HepG2 (cell line): ENCODE data around the gene TNFSF13B. TPM values are rescaled to one million over a fixed set of nuclear protein-coding genes. Genes with fewer than 3 reads are reported as not detected.

Experiments used
- AHDC1 ChIP-seq: sonication (generic); formaldehyde crosslinking; IDR thresholded peaks from 2 replicates; pipeline ENCODE4 v1.5.1; 2020; ENCODE audit warnings: mild to moderate bottlenecking, missing genetic modification reagents, borderline replicate concordance
- FOXK2 ChIP-seq: fragments of 450-650 bp; IDR thresholded peaks from 2 replicates; pipeline ENCODE4 v1.6.1; 2016
- FUBP1 ChIP-seq: sonication (generic); formaldehyde crosslinking; IDR thresholded peaks from 2 replicates; pipeline ENCODE4 v1.5.1; 2020; ENCODE audit warnings: missing genetic modification reagents, mild to moderate bottlenecking, borderline replicate concordance
- NFE2 ChIP-seq: sonication (generic); formaldehyde crosslinking; IDR thresholded peaks from 2 replicates; pipeline ENCODE4 v1.4.0; 2020; ENCODE audit warnings: missing genetic modification reagents
- POLR2AphosphoS5 ChIP-seq: IDR thresholded peaks from 2 replicates; pipeline ENCODE4 v1.6.1; 2012; ENCODE audit warnings: low read depth, low read length
- RERE ChIP-seq: IDR thresholded peaks from 2 replicates; pipeline ENCODE4 v1.6.1; 2016; ENCODE audit warnings: low read depth, missing genetic modification reagents, missing compliant biosample characterization
- SP2 ChIP-seq: sonication (generic); formaldehyde crosslinking; IDR thresholded peaks from 2 replicates; pipeline ENCODE4 v1.5.1; 2020; ENCODE audit warnings: mild to moderate bottlenecking, missing genetic modification reagents
- TARDBP ChIP-seq: sonication (generic); formaldehyde crosslinking; IDR thresholded peaks from 2 replicates; pipeline ENCODE4 v1.8.0; 2022; ENCODE audit warnings: mild to moderate bottlenecking, missing genetic modification reagents
- YEATS2 ChIP-seq: sonication (generic); formaldehyde crosslinking; IDR thresholded peaks from 2 replicates; pipeline ENCODE4 v1.4.0; 2020; ENCODE audit warnings: missing genetic modification reagents, borderline replicate concordance
- ZBTB44 ChIP-seq: sonication (generic); formaldehyde crosslinking; IDR thresholded peaks from 2 replicates; pipeline ENCODE4 v1.4.0; 2020; ENCODE audit warnings: missing genetic modification reagents
- ZNF121 ChIP-seq: sonication (generic); formaldehyde crosslinking; IDR thresholded peaks from 2 replicates; pipeline ENCODE4 v1.5.0; 2020; ENCODE audit warnings: mild to moderate bottlenecking, missing genetic modification reagents
- ZNF367 ChIP-seq: sonication (generic); formaldehyde crosslinking; IDR thresholded peaks from 2 replicates; pipeline ENCODE4 v1.4.0; 2020; ENCODE audit warnings: missing genetic modification reagents, borderline replicate concordance
- ZNF414 ChIP-seq: sonication (generic); formaldehyde crosslinking; IDR thresholded peaks from 2 replicates; pipeline ENCODE4 v1.5.0; 2020; ENCODE audit warnings: missing genetic modification reagents
- ZNF496 ChIP-seq: sonication (generic); formaldehyde crosslinking; IDR thresholded peaks from 2 replicates; pipeline ENCODE4 v1.8.1; 2023; ENCODE audit warnings: mild to moderate bottlenecking, moderate library complexity, missing genetic modification reagents; ENCODE audit not compliant: insufficient replicate concordance
- ZNF7 ChIP-seq: IDR thresholded peaks from 2 replicates; pipeline ENCODE4 v1.6.1; 2016; ENCODE audit warnings: missing biosample characterization, missing genetic modification reagents
- polyA plus RNA-seq, 8 experiments: library from polyadenylated mRNA; depleted of rRNA in 3 of 8; stranded (reverse) in 7 of 8; unstranded in 1 of 8; fragments of >200 nt; fragmentation: Illumina TruSeq in 4 of 8; extraction: Trizol in 4 of 8; gene quantifications; 2 replicates each; pipeline versions ENCODE4 v1.2.1 to v1.2.3, GENCODE V29; 2011 to 2016; ENCODE audit warnings: low read depth in 4 of 8, missing spikeins in 1 of 8, mixed read lengths in 1 of 8; ENCODE audit not compliant: insufficient read depth in 1 of 8
- total RNA-seq, 5 experiments: library from RNA; depleted of rRNA; stranded (reverse); fragments of >200 nt; fragmentation: Illumina TruSeq; extraction: Trizol; gene quantifications; 2 replicates each; pipeline ENCODE4 v1.2.3, GENCODE V29; 2016; ENCODE audit warnings: low read depth in 1 of 5

The TNFSF13B gene
- total and polyA plus RNA-seq, 2 of the 13 experiments (the other 11 are each of a cell fraction or from before 2014, with no cell fraction given), result 0.13 to 0.20 TPM

GRCh38 chr13:108230377-108230776, 39.1 kb upstream of the TNFSF13B start (continued):
- TF ChIP-seq ZBTB44 (CRISPR knock-in tag), result no peak
- no peak for TF ChIP-seq ZNF121 (CRISPR knock-in tag)
- no peak for TF ChIP-seq ZNF367 (CRISPR knock-in tag)
- no peak for TF ChIP-seq NFE2 (CRISPR knock-in tag)
- no peak for TF ChIP-seq POLR2AphosphoS5
- TF ChIP-seq RERE (CRISPR knock-in tag), result no peak
- no peak for TF ChIP-seq ZNF7 (CRISPR knock-in tag)
- no peak for TF ChIP-seq SP2 (CRISPR knock-in tag)
- no peak for TF ChIP-seq YEATS2 (CRISPR knock-in tag)
- no peak for TF ChIP-seq FUBP1 (CRISPR knock-in tag)
- TF ChIP-seq AHDC1 (CRISPR knock-in tag), result peak; percentile 53; the same call in 1 of the 2 replicates
- peak; percentile 24; the same call in 1 of the 2 replicates for TF ChIP-seq FOXK2
- no peak for TF ChIP-seq ZNF414 (CRISPR knock-in tag)
- no peak for TF ChIP-seq TARDBP (CRISPR knock-in tag)
- TF ChIP-seq ZNF496, result no peak
